RWPE2 (cell line): ENCODE measurements around the gene TAGLN3.

Experiments
- ATAC-seq: fragments of 200-7000 bp; cut with Tn5 transposase; 3 replicates; pipeline ENCODE4 v1.9.1; 2021; ENCODE audit warnings: low read depth
- DNase-seq: peaks from one replicate; pipeline ENCODE4 v3.0.0-alpha.2; 2020; ENCODE audit warnings: low spot score
- H3K27ac ChIP-seq: fragments of 450-650 bp; 2 replicates; pipeline ENCODE4 v1.5.1; 2017; ENCODE audit warnings: mild to moderate bottlenecking; ENCODE audit not compliant: poor library complexity, severe bottlenecking
- H3K27me3 ChIP-seq: fragments of 250-450 bp; sonication (Bioruptor Pico); 2 replicates; pipeline ENCODE4 v1.5.1; 2021; ENCODE audit warnings: mild to moderate bottlenecking, moderate library complexity; ENCODE audit not compliant: insufficient read depth, poor library complexity, severe bottlenecking
- H3K36me3 ChIP-seq: fragments of 250-450 bp; sonication (Bioruptor Pico); 2 replicates; pipeline ENCODE4 v1.5.1; 2020; ENCODE audit warnings: low read depth, mild to moderate bottlenecking, moderate library complexity
- H3K4me1 ChIP-seq: fragments of 250-450 bp; sonication (Bioruptor Pico); 2 replicates; pipeline ENCODE4 v1.5.1; 2021; ENCODE audit warnings: mild to moderate bottlenecking, moderate library complexity; ENCODE audit not compliant: insufficient read depth, poor library complexity, severe bottlenecking
- H3K4me3 ChIP-seq: fragments of 250-450 bp; sonication (Bioruptor Pico); 2 replicates; pipeline ENCODE4 v1.5.1; 2021; ENCODE audit warnings: mild to moderate bottlenecking, moderate library complexity; ENCODE audit not compliant: severe bottlenecking
- H3K9me3 ChIP-seq: fragments of 250-450 bp; sonication (Bioruptor Pico); 2 replicates; pipeline ENCODE4 v1.5.1; 2021; ENCODE audit warnings: mild to moderate bottlenecking, moderate library complexity; ENCODE audit not compliant: severe bottlenecking
- TF ChIP-seq, protein P1 (sequence below): fragments of 450-650 bp; IDR thresholded peaks from one replicate; pipeline ENCODE4 v1.5.1; 2017; ENCODE audit warnings: mild to moderate bottlenecking, moderate library complexity; ENCODE audit not compliant: poor library complexity, severe bottlenecking

The TAGLN3 gene

DNA sequence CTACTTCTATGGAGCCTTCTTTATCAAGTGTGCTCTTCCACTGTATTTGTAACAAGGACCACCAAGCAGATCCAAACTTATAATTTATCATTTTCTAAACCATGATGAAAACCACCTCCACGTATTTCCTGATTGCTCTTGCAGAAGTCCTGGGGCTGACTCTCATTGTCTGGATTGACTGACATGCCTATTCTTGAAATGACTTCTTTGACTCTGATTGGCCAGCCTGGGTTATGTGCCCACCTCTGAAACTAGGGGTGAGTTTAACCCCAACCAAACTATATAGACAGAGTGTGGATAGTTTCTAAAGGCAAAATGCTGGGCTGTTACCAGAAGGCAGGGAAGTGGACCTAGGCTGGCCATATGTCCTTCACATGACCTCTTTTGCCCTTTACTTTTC lies 48.5 kb downstream of the TAGLN3 start:
- DNase-seq = no peak
- Histone ChIP-seq H3K36me3 (no peaks in the 10 kb centered on the region), H3K27ac (no peak overlapping the region), H3K27me3 (no peaks in the 10 kb centered on the region), H3K4me1 (peaks cover 6% of the 10 kb centered on the region), H3K4me3 (no peak overlapping the region), H3K9me3 (no peaks in the 10 kb centered on the region)
- TF ChIP-seq, protein P1, sequence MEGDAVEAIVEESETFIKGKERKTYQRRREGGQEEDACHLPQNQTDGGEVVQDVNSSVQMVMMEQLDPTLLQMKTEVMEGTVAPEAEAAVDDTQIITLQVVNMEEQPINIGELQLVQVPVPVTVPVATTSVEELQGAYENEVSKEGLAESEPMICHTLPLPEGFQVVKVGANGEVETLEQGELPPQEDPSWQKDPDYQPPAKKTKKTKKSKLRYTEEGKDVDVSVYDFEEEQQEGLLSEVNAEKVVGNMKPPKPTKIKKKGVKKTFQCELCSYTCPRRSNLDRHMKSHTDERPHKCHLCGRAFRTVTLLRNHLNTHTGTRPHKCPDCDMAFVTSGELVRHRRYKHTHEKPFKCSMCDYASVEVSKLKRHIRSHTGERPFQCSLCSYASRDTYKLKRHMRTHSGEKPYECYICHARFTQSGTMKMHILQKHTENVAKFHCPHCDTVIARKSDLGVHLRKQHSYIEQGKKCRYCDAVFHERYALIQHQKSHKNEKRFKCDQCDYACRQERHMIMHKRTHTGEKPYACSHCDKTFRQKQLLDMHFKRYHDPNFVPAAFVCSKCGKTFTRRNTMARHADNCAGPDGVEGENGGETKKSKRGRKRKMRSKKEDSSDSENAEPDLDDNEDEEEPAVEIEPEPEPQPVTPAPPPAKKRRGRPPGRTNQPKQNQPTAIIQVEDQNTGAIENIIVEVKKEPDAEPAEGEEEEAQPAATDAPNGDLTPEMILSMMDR = no peak
- ATAC-seq = no peak

DNA sequence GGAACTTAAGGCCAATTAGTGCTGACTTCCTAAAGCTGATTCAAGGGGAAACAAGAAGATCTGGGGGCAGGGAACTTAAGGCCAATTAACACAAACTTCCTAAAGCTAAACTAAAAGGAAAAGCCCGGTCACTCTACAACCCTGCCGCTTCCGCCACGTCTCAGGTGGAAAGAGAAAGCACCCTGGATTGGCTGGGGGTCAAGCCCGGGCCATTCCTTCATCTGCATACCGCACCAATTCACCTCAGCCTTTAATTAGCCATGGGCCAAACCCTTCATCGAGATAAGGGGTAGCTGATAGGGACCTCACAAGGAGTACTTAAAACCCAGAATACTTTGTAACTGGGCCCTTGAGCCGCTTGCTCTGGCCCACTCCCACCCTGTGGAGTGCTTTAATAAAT lies 50.2 kb downstream of the TAGLN3 start:
- no peaks in the 10 kb centered on the region for H3K9me3 ChIP-seq
- no peaks in the 10 kb centered on the region for H3K27me3 ChIP-seq
- peaks cover 6% of the 10 kb centered on the region for H3K4me1 ChIP-seq
- H3K27ac ChIP-seq = no peak overlapping the region
- no peak overlapping the region for H3K4me3 ChIP-seq
- DNase-seq (no peak), ATAC-seq (no peak)
- TF ChIP-seq, protein P1 = no peak
- no peaks in the 10 kb centered on the region for H3K36me3 ChIP-seq

DNA sequence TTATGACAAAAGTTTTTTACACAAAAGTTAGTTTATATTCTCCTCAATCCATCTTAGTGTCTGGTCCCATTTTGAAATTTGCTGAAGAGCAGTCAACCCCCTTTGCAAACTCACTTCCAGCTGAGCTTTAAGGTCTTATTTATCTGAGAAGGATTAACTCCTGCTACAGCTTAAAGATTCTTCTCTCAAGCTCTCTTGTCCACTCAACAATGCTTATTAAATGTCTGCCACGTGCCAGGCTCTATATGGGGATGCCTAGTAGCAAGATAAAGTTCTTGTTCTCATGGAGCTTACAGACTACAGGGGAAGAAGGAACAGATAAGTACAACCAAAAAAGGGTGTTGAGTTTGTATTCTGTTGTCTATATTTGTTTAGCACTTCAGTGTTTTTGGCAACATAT lies 54.5 kb downstream of the TAGLN3 start:
- H3K4me1 ChIP-seq = peaks cover 5% of the 10 kb centered on the region
- H3K9me3 ChIP-seq = no peaks in the 10 kb centered on the region
- no peak overlapping the region for H3K4me3 ChIP-seq
- H3K27me3 ChIP-seq = no peaks in the 10 kb centered on the region
- TF ChIP-seq, protein P1 = no peak
- no peaks in the 10 kb centered on the region for H3K36me3 ChIP-seq
- no peak for ATAC-seq
- DNase-seq = no peak
- no peak overlapping the region for H3K27ac ChIP-seq

DNA sequence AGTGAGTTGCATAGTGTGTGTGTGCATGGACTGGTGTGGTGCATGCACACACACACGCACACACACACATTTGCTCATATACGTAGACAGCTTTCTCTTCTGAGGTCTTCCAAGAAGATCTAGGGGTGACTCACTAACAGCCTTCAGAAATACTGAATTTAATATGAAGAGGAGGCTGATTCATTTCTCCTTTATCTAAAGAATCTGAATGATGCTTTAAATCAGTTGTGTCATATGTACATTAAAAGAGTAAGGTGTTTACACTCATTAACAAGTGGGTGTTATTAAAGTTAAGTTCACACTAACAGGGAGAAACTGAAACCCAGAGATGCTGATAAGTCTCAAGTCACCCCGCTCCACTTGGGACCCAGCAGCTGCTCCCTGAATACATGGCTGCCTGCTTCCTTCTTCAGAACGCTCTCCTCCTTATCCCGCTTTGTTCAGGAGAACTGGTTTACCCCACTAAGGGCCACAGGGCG lies 57.8 kb downstream of the TAGLN3 start:
- Histone ChIP-seq H3K4me1 (peaks cover 8% of the 10 kb centered on the region), H3K36me3 (no peaks in the 10 kb centered on the region), H3K27ac (no peak overlapping the region), H3K9me3 (no peaks in the 10 kb centered on the region), H3K27me3 (no peaks in the 10 kb centered on the region), H3K4me3 (no peak overlapping the region)
- DNase-seq (no peak), ATAC-seq (peak; percentile 84)
- TF ChIP-seq, protein P1 = no peak

GRCh38 chr3:112059497-112059896 lies 60.8 kb downstream of the TAGLN3 start:
- Histone ChIP-seq H3K27me3 (no peaks in the 10 kb centered on the region), H3K9me3 (no peaks in the 10 kb centered on the region), H3K27ac (no peak overlapping the region), H3K4me3 (no peak overlapping the region), H3K4me1 (peaks cover 8% of the 10 kb centered on the region), H3K36me3 (no peaks in the 10 kb centered on the region)
- ATAC-seq = no peak
- DNase-seq = no peak
- TF ChIP-seq, protein P1 = no peak
